ENCODE results near the gene PP2D1.
"Not testable (repeated sequence)": the region's sequence is repeated elsewhere in the genome, so short reads cannot be mapped to it uniquely, and the experiment has no call there.

Gene PP2D1

DNA sequence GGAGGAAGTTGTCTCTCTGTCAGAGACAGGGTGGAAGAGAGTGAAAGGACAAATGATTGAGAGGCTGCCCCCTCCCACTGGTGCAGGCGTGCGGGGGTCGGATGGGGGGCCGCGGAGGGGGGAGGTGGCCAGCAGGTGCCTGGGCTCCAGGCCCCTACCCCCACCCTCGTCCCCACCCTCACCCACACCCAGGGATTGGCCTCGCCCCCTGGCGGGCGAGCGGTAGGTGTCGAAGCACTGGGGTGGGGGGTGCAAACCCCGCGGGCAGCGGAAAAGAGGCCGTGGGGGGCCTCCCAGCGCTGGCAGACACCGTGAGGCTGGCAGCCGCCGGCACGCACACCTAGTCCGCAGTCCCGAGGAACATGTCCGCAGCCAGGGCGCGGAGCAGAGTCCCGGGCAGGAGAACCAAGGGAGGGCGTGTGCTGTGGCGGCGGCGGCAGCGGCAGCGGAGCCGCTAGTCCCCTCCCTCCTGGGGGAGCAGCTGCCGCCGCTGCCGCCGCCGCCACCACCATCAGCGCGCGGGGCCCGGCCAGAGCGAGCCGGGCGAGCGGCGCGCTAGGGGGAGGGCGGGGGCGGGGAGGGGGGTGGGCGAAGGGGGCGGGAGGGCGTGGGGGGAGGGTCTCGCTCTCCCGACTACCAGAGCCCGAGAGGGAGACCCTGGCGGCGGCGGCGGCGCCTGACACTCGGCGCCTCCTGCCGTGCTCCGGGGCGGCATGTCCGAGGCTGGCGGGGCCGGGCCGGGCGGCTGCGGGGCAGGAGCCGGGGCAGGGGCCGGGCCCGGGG lies 27.9 kb upstream of the PP2D1 start, which contains the start of gene KAT2B:
Gene KAT2B (plus strand): TSS at position 682 of the 783 bp plus-strand sequence. CDS start 32 bp downstream, at position 714.
- peak; percentile 22 for DNase-seq

GRCh38 chr3:20039466-20039764 lies 27.4 kb upstream of the PP2D1 start:
- no peak for DNase-seq

- no peak for DNase-seq
Observed at GRCh38 chr3:20038699-20039465, 26.8 kb upstream of the PP2D1 start.

- DNase-seq: no peak
Observed at GRCh38 chr3:20037255-20037996, 25.4 kb upstream of the PP2D1 start.

DNA sequence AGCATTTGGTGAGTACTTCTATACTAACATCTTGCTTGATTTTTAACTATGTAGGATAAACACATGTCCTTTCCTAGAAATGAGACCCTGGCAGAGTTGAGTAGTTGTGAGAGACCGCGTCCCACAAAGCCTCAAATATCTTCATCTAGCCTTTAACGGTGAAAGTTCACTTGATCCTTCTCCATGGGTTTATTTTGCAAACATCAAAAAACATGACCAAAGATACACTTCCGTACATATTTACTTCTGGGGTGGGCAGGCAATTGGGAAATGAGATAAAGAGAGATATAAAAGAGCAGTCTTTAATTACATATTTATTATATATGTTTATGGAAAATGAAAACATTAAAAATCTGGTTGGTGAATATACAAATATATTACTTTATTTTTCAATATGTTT lies 23.0 kb upstream of the PP2D1 start:
- DNase-seq: no peak

GRCh38 chr3:20031939-20032338 lies 19.9 kb upstream of the PP2D1 start:
- DNase-seq: not testable (repeated sequence)

GRCh38 chr3:20028905-20029331 lies 16.9 kb upstream of the PP2D1 start:
- DNase-seq: no peak

DNA sequence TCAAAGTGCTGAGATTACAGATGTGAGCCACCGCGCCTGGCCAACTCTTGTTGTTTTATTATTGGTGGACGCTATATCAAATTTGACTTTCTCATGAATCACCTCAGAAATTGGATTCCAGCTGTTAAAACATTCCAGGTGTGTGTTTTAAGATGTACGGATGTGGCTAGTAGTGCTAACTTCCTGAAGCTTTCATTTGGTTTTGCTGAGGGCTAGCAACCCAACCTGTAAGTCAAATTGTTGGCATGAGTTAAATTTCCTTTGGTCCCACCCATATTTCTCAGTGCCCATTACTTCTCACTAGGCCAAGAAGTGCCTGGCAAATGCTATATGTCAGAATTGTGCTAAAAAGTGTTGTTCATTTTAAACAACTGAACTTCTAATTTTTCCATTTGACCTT lies 15.1 kb upstream of the PP2D1 start:
- DNase-seq: no peak

- no peak for DNase-seq
Observed at GRCh38 chr3:20023623-20024405, 11.8 kb upstream of the PP2D1 start.

DNA sequence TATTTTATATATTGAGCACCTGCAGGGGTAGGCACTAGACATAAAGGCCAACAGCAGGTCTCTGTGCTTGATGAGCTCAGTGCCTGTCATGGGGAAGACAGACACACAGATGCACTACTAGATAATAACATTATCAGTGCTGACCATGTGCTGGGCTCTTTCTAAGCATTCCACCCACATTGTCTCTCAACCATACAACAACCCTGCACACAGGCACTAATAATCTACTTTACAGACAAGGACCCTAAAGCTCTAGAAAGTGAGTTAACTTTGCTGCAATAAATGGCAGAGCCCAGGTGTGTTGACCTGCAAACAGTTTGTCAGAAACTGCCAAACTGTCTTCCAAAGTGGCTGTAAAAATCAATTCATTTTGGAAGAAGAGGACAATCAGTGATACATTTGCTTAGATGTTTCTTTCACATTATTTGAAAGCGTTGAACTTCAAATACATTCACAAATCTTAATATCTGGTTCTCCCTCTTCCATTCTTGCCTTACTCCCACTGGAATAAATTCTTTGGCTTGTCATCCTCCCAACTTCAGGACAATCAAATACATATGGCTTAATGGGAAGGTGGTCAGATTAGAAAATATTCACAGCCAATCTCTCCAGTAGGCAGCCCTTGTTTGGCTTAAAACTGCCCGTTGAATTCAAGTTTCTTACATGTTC lies 11.0 kb upstream of the PP2D1 start:
- no peak for DNase-seq

GRCh38 chr3:20016076-20016475 lies 4.0 kb upstream of the PP2D1 start:
- not testable (repeated sequence) for DNase-seq

GRCh38 chr3:20015525-20015924 lies 3.5 kb upstream of the PP2D1 start:
- no peak for DNase-seq

DNA sequence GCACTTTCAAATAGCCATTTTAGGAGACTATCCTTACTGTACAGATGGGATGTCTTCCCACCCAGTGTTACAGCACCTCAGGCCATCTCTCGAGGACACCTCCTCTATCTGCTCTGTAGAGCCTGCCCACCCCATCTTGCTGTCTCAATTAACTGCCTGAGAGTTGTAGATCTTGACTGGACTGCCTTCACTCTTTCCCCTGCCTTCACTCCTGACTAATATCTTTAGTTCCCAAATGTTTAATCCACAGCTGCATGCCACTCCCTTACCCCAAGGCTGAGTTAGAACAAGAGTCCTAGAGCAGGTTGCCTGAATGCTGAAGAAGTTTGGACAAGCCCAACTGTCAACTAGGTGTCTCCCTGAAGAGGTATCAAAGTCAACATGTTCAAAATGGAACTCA lies 1.3 kb upstream of the PP2D1 start:
- DNase-seq: no peak

- no peak for DNase-seq
Observed at GRCh38 chr3:20008646-20009045, 3.4 kb downstream of the PP2D1 start.

DNA sequence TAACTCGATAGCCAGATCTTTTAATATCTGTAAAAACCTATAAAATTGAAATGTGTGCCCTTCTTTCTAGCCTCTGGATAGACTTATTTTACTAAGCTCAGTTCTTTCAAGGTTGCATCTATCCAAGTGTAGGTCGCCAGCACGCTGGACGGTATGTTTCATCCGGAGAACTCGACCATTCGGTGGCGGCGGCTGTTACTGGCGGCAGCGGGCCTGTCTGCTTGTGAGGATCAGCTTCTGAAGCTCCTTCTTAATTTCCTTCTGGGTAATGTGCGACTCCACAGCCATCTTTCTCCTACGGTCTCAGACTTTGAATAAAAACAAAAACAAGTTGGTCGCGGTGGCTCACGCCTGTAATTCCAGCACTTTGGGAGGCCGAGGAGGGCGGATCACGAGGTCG lies 4.1 kb downstream of the PP2D1 start:
- no peak for DNase-seq

DNA sequence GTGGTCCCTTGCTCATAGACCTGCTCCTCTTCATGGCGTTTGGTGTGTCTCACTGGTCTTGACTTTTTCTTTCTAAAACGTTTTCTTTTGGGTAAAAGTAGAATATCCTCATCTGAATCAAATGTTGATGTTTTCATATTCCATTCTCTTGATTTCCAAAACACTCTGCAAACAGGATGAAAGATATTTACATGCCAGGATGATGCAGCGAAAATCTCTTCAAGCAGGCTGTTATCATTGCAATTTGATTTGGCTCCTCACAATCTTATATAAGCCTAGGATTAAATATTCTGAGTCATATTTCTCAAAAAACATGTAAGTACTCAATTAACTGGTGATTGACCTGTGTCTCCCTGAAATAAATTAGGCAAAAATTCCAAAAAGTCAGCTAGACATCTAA lies 10.1 kb downstream of the PP2D1 start:
- DNase-seq: no peak

DNA sequence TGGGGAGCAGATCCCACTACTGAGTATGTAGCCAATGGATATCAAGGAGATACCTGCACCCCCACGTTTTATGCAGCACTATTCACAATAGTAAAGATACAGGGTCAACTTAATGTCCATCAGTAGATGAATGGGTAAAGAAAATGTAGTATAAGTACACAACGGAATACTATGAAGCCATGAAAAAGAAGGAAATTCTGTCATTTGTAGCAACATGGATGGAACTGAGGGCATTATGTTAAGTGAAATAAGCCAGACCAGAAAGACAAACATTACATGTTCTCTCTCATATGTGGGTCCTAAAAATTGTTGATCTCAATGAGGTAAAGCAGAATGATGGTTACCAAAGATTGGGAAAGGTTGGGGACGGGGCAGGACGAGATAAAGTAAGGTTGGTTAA lies 14.6 kb downstream of the PP2D1 start:
- no peak for DNase-seq

DNA sequence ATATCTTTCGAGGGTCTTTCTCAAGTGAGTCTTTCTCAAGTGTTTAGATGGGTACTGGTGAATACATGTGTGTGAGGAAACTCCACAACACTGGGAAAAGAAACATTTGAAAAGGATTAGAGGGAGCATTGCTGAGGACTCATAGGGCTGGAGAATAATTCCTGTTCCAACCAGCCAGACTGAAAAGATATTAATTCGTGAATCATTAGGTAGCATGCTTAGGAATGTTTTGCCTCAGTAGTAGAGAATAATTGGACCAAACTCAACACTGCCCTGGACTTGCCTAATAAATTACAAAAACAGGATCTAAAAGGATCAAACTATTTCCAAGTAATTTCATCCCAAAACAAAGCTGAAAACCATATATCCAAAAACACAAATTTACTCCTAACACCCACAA lies 17.3 kb downstream of the PP2D1 start:
- no peak for DNase-seq

DNA sequence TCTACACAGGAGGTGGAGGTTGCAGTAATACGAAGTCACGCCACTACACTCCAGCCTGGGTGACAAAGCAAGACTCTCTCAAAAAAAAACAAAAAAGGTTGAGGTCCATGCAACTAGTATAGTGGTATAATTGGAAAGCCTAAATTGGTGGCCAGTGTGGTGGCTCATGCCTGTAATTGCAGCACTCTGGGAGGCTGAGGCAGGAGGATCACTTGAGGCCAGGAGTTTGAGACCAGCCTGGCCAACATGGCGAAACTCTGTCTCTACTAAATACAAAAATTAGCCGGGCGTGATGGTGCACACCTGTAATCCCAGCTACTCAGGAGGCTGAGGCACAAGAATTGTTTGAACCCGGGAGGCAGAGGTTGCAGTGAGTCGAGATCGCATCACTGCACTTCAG lies 23.2 kb downstream of the PP2D1 start:
- not testable (repeated sequence) for DNase-seq

GRCh38 chr3:19972054-19972453 lies 40.0 kb downstream of the PP2D1 start:
- DNase-seq: no peak

DNA sequence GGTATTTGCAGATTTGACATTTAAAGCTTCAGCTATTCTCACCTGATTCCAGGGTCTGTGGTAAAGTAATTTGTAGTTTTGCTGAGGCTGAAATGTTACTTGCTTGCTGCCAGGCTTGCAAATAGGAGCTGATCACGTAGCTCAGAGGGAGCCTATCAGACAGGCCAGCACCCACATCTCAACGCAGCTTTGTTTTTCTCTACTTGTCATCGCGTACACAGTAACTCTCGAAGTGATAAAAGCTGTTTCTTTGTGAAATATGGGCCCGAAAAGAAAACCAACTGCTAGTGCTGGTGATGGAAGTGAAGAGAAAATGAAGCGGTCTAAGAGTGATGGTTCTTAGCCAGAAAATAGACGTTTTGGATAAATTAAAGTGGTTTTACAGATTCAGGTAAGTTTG lies 41.7 kb downstream of the PP2D1 start:
- DNase-seq: no peak

- no peak for DNase-seq
Observed at GRCh38 chr3:19967812-19968211, 44.3 kb downstream of the PP2D1 start.

Data from NCI-H1105 (cell line).